Activated effector memory CD4-positive, alpha-beta T cell treated with Interleukin-2 at 50 U/mL for 16 hours (primary cell): ENCODE data around the gene EML2.

Experiments
- DNase-seq: peaks from one replicate; pipeline ENCODE4 v3.0.0-alpha.2; 2020

The EML2 gene

GRCh38 chr19:45613926-45614725 lies 25.1 kb downstream of the EML2 start:
- DNase-seq: no peak

GRCh38 chr19:45608948-45609347 lies 30.2 kb downstream of the EML2 start:
- DNase-seq: no peak

GRCh38 chr19:45607071-45608029 lies 31.8 kb downstream of the EML2 start:
- DNase-seq: peak; percentile 13

GRCh38 chr19:45601524-45602374 lies 37.4 kb downstream of the EML2 start, which contains the start of gene GPR4:
TSS of gene GPR4 (minus strand) at chr19:45602212. CDS start at chr19:45591866, 10,346 bp downstream.
- DNase-seq: no peak

GRCh38 chr19:45601115-45601514 lies 38.1 kb downstream of the EML2 start:
- DNase-seq: no peak

- DNase-seq: no peak
These were observed 38.8 kb downstream of the EML2 start for GRCh38 chr19:45600340-45600885.

GRCh38 chr19:45599286-45599685 lies 39.9 kb downstream of the EML2 start:
- no peak for DNase-seq

GRCh38 chr19:45598267-45599001 lies 40.8 kb downstream of the EML2 start:
- DNase-seq: no peak

- DNase-seq: no peak
These were observed 41.6 kb downstream of the EML2 start for GRCh38 chr19:45597425-45598111.

GRCh38 chr19:45595814-45596213 lies 43.4 kb downstream of the EML2 start:
- no peak for DNase-seq

- DNase-seq: no peak
These were observed 45.7 kb downstream of the EML2 start for GRCh38 chr19:45593520-45593919.

- DNase-seq: no peak
These were observed 46.8 kb downstream of the EML2 start for GRCh38 chr19:45592366-45592765.

GRCh38 chr19:45591638-45592005 lies 47.6 kb downstream of the EML2 start:
- DNase-seq: no peak

- no peak for DNase-seq
These were observed 48.1 kb downstream of the EML2 start for GRCh38 chr19:45591004-45591637.

- DNase-seq: no peak
These were observed 48.7 kb downstream of the EML2 start for GRCh38 chr19:45590300-45591003.

GRCh38 chr19:45589768-45590167 lies 49.4 kb downstream of the EML2 start:
- DNase-seq: no peak

GRCh38 chr19:45587873-45588272 lies 51.3 kb downstream of the EML2 start:
- DNase-seq: no peak

GRCh38 chr19:45585158-45585577 lies 54.0 kb downstream of the EML2 start:
- DNase-seq: no peak

- peak; percentile 97 for DNase-seq
These were observed 54.7 kb downstream of the EML2 start, which contains the start of gene OPA3 for GRCh38 chr19:45584332-45585157. TSS of gene OPA3 (minus strand) at chr19:45584802. CDS start at chr19:45584764, 38 bp downstream.
